IPS-NIHi7 (cell line): ENCODE data around the gene GPS2.
"Not testable (repeated sequence)": the region's sequence is repeated elsewhere in the genome, so short reads cannot be mapped to it uniquely, and the experiment has no call there.

Experiments
- DNase-seq: peaks from one replicate; pipeline ENCODE4 v3.0.0; 2012; ENCODE audit warnings: mixed read lengths; ENCODE audit errors: extremely low spot score

The GPS2 gene

GRCh38 chr17:7337600-7337999, 22.4 kb upstream of the GPS2 start:
- not testable (repeated sequence) for DNase-seq

DNA sequence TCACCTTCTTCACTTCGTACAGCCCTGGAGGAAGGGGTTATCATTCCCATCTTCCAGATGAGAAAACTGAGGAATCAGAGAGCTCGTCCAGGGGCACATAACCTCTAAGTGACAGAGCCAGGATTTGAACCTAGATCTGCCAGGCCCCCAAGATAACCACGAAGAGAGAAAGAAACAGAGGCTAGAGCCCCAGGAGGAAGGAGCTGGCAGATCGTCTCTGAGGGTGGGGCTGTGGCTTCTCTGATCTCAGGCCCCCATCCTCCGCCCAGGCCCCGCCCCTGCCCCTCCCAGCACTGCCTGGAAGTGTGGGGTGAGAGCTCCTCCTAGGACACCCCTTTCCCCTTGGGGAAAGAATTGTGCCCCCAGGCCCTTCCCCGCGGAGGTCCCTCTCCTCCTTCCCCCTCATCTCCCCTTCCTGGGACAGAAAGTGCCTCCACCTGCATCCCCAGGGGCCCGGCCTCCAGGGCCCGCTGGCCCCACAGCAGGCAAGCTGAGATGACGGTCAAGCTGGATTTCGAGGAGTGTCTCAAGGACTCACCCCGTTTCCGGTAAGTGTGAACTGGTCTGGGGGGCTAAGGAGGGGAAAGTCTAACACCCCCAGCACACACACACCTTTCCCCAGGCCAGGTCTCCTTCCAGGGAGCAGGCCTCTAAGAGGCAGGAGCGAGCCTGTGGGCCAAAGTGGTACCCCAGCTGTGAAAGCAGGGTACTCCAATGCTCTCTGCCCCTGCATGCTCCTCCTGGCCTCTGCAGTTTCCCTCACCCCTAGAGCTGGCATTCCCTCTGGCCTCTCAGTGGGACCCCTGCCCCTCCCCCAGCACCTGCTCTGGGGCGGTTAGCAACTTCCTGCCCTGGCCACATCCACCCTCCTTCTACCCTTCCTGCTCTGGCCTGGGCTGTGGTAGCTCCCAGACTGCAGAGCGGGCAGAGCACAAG, 21.3 kb upstream of the GPS2 start, which contains the start of gene ACAP1:
ACAP1 (plus strand) TSS at position 290 of the 936 bp plus-strand sequence; CDS start at position 496, 206 bp downstream.
- peak; percentile 70 for DNase-seq

GRCh38 chr17:7335765-7336164, 20.6 kb upstream of the GPS2 start:
- DNase-seq: not testable (repeated sequence)

DNA sequence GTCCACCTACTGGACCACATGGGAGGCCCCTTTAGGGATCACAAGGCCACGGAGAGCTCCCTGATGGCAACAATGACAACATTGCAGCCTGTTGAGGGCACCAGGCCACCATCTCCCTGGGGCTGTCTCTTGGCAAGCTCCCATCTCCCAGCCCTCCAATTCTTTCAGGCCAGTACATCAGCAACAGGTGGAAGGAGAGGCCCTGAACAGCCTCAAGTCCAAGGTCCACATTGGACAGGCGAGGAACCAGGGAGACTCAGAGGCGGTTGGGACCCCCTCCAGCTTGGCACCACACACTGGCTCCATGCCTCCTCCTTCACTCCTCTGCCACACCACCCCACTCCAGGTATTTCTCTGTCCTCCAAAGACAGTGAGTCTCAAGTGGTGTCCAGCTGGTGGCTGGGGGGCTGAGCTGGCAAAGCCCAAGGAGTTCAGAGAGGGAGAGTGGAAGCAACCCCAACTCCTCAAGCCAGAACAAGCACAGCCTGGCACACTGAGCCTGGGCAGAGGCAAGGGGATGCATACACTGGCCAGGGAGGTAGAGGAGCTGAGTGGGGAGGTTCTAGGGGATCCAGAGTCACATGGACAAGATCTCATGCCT, 19.9 kb upstream of the GPS2 start:
- no peak for DNase-seq

DNA sequence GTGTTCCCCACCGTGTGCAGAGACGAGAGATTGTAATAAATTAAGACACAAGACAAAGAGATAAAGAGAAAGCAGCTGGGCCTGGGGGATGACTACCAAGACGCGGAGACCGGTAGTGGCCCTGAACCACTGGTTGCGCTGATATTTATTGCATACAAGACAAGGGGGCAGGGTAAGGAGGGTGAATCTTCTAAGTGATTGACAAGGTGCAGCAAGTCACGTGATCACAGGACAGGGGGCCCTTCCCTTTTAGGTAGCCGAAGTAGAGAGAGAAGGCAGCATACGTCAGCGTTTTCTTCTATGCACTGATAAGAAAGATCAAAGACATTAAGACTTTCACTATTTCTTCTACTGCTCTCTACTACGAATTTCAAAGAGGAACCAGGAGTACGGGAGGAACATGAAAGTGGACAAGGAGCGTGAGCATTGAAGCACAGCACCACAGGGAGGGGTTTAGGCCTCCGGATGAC, 17.5 kb upstream of the GPS2 start:
- not testable (repeated sequence) for DNase-seq

GRCh38 chr17:7332111-7332510, 17.0 kb upstream of the GPS2 start:
- DNase-seq: no peak

DNA sequence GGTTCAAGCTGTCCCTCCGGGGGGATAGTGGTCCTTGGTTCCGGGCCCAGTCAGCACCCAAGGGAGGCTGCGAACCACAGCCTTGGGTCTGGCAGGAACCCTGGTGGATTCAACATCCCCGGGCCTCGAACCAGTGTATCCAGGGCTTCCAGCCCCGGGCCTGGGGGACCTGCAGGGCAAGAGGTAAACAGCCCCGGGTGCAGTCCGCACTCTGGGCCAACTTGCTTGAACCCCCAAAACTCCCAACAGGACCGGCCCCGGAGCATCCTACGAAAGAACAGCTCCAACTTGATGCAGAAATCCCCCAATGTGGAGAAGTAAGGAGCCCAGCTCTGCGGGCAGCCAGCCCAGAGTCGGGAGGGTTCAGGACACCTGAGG, 15.5 kb upstream of the GPS2 start:
- DNase-seq: no peak

DNA sequence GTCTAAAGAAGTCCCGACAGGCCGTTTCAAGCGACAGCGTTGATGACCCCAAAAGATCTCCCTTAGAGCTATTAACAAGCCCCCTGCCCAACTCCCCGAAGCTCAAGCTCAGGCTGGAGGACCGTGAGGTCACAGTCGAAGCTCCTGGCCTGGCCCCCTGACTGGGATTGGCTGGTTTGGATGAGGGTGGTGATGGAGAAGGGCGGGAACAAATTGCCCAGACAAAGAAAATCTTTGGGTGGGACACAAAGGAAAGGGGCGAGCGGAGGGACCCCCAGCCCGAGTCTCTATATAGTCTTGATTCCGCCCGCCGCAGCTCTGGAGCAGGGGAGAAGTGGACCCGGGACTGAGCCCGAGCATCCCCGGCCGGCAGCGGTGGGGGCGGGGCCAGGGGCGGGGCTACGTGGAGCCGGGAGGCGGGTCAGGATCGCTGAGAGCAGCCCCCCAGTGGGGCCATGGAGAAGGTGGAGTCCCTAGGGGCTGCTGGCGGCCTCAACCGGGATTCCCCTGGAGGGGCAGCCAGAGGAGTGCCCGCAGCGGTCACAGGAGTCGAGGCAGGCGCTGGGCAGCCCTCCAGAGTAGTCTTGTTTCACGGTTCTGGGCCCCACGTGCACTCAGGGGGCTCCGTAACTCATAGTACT, 15.0 kb upstream of the GPS2 start:
- peak; percentile 91 for DNase-seq

DNA sequence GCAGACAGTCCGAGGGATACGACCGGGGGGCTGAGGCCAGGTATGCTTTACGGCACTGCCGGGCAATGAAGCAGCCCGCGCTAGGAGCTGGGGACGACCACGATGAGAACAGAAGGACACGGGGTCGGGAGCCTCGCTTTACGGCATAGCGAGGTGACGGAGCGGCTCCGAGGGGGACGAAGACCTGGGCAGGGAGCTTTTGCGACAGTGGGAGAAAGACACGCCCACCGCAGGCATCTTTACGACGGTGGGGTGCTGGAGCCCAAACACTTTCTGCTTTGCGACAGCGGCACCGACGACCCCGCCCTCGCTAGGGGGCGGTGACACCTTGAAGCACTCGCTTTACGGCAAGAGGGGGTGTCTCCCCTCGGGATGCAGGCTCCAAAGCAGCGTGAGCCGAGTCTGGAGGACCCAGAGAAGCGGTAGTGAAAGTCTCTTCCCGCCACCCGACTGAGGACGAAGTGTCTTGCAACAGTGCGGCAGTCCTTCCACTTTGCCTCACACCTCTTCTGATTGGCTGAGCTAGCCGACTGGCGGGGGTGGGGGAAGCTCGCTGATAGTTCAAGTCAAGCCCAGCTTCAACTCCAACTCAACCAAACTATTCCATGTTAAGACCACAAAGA, 14.3 kb upstream of the GPS2 start:
- peak; percentile 98 for DNase-seq

GRCh38 chr17:7328840-7329373, 13.7 kb upstream of the GPS2 start, which contains the start of gene NEURL4:
Gene NEURL4, minus strand, starts transcription at chr17:7329335. Its CDS starts 23 bp downstream, at chr17:7329312.
- peak; percentile 27 for DNase-seq

DNA sequence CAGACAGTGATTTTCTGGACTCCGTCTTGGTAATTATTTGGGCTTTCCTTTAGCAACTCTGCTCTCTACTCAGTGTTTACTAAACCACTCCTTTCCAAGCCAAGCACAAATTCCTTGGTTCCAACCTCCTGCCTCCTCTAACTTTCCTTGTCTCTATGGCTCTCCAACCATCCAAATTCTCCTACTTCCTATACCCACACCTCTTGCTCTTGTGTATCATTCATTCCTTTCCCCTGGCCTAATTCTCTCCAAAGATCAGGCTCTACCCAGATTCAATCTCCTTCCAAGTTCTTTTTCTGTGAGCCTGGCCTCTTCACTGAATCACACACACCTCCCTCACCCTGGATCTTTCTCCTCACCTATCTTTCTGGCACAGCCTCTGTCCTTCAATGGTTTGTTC, 12.8 kb upstream of the GPS2 start:
- no peak for DNase-seq

DNA sequence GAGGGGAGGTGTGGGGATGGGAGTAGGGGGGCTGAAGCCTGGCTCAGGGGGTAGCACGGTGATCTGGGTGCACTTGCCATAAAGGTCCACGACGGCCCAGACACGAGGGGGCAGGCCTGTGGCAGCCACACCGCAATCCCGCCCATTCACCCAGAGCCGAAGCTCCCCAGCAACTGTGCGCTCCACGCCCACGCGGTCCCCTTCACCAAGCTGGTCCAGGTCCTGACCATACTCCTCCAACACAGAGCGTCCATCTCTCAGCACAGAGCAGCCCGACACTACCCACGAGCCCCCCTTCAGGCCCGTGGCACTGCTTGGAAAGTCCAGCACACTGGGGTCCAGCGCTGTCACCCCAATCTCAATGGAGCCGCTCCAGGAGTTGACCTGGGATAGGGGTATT, 12.3 kb upstream of the GPS2 start:
- DNase-seq: no peak

GRCh38 chr17:7327056-7327455, 11.9 kb upstream of the GPS2 start:
- DNase-seq: no peak

DNA sequence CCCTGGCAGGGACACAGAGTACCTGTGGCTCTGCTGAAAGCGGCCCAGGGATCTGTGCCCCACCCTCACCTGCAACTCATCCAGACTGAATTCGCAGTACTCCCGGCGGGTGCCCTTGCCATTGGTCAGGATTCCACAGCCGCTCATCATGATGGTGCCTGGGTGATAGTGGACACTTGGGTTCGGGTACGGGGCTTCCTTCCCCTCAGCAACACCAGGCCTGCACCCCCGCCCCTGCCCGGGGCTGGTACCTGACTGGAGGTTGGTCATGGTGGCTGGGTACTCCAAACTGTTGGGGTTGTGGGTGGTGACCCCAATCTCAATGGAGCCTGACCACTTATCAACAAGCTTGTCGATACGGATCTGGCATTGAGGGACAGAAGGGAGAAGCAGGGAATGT, 11.0 kb upstream of the GPS2 start:
- DNase-seq: no peak

DNA sequence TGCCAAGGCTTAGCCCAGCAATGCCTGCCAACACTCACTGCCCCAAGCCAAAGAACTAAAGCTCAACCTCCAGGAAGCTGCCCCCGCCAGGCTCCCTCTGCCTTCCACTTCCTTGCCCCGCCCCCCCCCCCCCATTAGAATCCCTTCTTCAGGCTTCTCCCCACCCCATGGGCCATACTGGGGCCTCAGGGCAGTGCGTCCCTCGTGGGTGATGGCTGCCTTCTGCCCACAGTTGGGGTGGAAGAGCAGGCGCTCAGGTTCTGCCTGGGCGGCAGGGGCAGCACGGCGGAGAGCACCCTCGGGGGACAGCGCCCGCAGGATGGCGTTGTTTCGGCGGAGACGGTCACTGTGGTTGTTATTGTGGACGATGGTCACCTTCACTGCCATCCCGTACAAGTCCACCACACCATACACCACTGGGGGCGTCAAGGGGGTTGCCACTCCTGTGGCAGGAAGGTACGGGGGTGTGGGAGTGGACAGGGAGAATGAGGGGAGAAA, 9.9 kb upstream of the GPS2 start:
- DNase-seq: no peak

DNA sequence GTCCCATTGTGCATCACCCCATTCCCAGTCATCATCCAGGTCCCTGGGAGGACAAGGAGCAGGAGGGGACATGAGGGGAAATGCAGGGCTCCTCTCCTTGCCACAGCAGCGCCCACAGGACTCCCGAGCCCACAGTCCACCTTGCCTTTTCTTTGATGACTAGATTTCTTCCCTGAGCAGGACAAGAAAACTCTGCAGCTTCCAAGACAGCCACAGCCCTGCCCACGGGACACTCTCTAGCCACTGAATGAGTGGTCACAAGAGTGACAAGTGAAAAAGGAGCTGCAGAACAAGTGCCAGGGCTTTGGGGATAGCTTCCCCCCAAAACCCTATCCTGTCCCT, 9.2 kb upstream of the GPS2 start:
- DNase-seq: no peak

- DNase-seq: peak; percentile 84
Observed at GRCh38 chr17:7323731-7324437, 8.7 kb upstream of the GPS2 start.

DNA sequence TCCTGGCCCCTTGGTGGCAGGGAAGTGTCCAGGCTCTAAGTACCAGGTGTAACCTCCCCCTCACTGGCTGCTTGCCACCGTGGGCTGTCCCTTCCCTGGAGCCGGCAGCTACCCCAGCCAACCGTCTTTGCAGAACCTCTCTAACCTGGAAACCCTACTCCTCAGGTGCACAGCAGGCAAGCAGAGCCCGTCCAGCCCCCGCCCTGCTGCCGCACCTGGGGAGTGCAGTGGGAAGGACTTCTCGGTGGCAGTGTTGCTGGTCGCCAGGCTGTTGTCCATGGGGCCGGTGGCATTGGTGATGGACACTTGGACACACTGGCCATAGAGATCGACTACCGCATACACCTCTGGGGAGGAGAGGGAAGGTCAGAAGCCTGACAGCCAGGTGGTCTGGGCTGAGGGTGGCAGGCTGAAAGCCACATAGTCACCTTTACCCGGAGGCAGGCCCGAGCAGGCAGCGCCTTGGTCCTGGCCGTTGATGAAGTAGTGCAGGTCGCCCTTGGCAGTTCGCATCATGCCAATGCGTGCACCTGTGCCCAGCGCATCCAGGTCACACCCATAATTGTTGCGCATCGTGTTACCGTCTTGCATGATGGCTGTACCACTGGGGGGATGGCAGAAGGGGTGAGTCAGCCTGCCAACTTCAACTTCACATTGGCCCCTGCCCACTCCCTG, 7.5 kb upstream of the GPS2 start:
- DNase-seq: no peak

DNA sequence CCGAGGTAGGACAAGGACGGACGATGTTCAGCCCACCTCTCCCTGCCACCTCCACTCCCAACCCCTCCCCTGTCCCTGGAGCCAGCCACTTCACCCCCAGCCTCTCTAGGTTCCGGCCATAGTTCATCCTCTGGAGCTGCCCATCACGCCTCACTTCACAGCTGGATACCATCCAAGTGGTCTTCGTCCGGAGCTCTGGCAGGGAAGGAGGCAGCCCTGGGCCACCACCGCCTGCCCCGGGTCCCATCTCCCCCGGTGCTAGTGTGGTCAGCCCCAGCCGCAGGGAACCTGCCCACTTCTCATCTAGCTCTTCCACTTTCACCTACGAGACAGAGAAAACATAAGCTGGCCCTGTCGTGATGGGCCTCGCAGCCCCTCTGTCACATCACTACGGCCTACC, 6.3 kb upstream of the GPS2 start:
- DNase-seq: no peak

- DNase-seq: no peak
Observed at GRCh38 chr17:7318121-7318860, 3.1 kb upstream of the GPS2 start.
